Testis (tissue), 3 donors: Measurements from ENCODE around the gene EFEMP1. TPM values are rescaled to one million over a fixed set of nuclear protein-coding genes. Genes with fewer than 3 reads are reported as not detected.

Source experiments
- DNase-seq: peaks from one replicate; pipeline ENCODE4 v3.0.0-alpha.2; 2019
- H3K27ac ChIP-seq, 2 donors: fragments of 200-600 bp; sonication (generic); one replicate each; pipeline ENCODE4 v1.5.1; 2019
- H3K27me3 ChIP-seq: fragments of 200-600 bp; sonication (generic); one replicate; pipeline ENCODE4 v1.5.1; 2019
- H3K36me3 ChIP-seq: fragments of 200-600 bp; sonication (generic); one replicate; pipeline ENCODE4 v1.5.1; 2017; ENCODE audit warnings: low read depth; ENCODE audit errors: missing control alignments
- H3K4me1 ChIP-seq: fragments of 200-600 bp; sonication (generic); one replicate; pipeline ENCODE4 v1.5.1; 2019
- H3K4me3 ChIP-seq, 2 donors: fragments of 200-600 bp; sonication (generic); one replicate each; pipeline ENCODE4 v1.5.1; 2017 to 2019
- H3K9me3 ChIP-seq: fragments of 200-600 bp; sonication (generic); one replicate; pipeline ENCODE4 v1.5.1; 2017
- CTCF ChIP-seq, 3 experiments: fragments of 450-650 bp in 2 of 3; fragments of 200-600 bp in 1 of 3; sonication (generic) in 1 of 3; IDR thresholded peaks; one replicate each; pipeline ENCODE4 v1.5.1; 2016 to 2019; ENCODE audit warnings: antibody characterized with exemption in 3 of 3, mild to moderate bottlenecking in 2 of 3, moderate library complexity in 1 of 3
- POLR2A ChIP-seq: fragments of 450-650 bp; IDR thresholded peaks from one replicate; pipeline ENCODE4 v1.6.1; 2017; ENCODE audit warnings: antibody characterized with exemption, mild to moderate bottlenecking, moderate library complexity
- WGBS, 2 donors: methylation state at CpG; one replicate each; pipeline ENCODE4 v1.1.5; 2018; 5-methylcytosine and 5-hydroxymethylcytosine counted together
- intact Hi-C: fragments of 100-400 bp; cut with DNase I; formaldehyde crosslinking; loops from one replicate; pipeline ENCODE4 v1.15.1; 2023; ENCODE audit warnings: low total_unique reads
- polyA plus RNA-seq: library from polyadenylated mRNA; stranded (reverse); fragments of 350-450 nt; fragmentation: Illumina TruSeq; extraction: RNeasy Lipid Tissue Mini Kit (QIAGEN cat#74804); gene quantifications from one replicate; pipeline ENCODE4 v1.2.3, GENCODE V29; 2014; ENCODE audit warnings: low read depth, low replicate concordance; ENCODE audit not compliant: insufficient read depth
- total RNA-seq, 2 donors: library from RNA; depleted of rRNA; stranded (reverse); fragments of >200 nt; gene quantifications; one replicate each; pipeline ENCODE4 v1.2.3, GENCODE V29; 2016

EFEMP1 gene
- total and polyA plus RNA-seq, 3 donors from 2014 or later, result 2.4 to 74.0 (median 8.6) TPM

DNA sequence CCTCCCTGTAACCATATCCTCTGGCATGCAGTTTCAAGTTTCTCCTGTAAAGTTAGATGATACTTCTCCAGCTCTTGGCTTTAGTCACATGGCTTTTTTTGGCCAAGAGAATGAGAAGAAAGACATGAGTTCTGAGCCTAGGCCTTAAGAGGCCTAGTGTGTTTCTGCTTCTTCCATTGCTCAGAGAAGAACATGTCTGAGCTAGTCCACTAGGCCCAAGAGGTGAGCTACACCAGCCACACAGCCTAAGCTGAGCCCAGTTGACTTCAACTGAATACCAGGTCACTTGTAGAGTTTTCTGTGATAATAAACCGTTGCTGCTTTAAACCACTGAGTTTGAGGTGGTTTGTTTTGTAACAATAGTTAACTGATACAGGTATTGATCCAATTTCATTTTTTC, 19.9 kb upstream of the EFEMP1 start:
- Histone ChIP-seq H3K9me3 (no peaks in the 10 kb centered on the region), H3K36me3 (no peaks in the 10 kb centered on the region), H3K27ac (no peak overlapping the region), H3K4me1 (no peaks in the 10 kb centered on the region), H3K27me3 (no peaks in the 10 kb centered on the region), H3K4me3 (no peak overlapping the region)
- WGBS, 2 donors, result 86 to 89% methylated on average over 1 of the region's 1 CpG
- intact Hi-C loops, result no loop called here
- no peak for TF ChIP-seq CTCF (IDR thresholded peaks at IDR 0.05)
- TF ChIP-seq POLR2A, result no peak
- no peak for DNase-seq

GRCh38 chr2:55936351-55936750, 12.8 kb upstream of the EFEMP1 start:
- intact Hi-C loops, result no loop called here
- H3K36me3 ChIP-seq, result no peaks in the 10 kb centered on the region
- 64 to 75% methylated on average over 3 of the region's 3 CpGs for WGBS, 2 donors
- no peaks in the 10 kb centered on the region for H3K4me1 ChIP-seq
- H3K9me3 ChIP-seq, result no peaks in the 10 kb centered on the region
- H3K4me3 ChIP-seq, result no peak overlapping the region
- TF ChIP-seq CTCF (IDR thresholded peaks at IDR 0.05) (no peak), POLR2A (no peak)
- H3K27ac ChIP-seq, result no peak overlapping the region
- DNase-seq, result no peak
- H3K27me3 ChIP-seq, result no peaks in the 10 kb centered on the region

DNA sequence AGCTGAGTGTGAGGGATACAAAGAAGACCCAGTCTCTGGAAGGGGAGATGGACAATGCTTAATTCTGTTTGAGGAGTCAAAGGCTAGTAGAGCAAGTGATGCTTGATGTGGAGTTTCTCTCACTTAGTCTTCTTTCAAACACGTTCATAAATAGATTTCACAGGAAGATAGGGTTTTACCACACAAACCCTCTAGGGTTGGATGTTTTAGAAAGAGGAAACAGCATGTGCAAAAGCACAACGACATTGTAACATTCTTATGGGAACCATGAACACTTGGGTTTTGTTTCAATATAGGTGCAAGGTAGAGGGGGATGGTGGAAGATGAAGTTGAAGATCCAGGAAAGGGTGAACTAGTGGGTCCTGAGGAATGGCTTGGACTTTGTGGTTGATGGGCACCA, 10.8 kb upstream of the EFEMP1 start:
- Histone ChIP-seq H3K27me3 (no peaks in the 10 kb centered on the region), H3K4me3 (no peak overlapping the region), H3K4me1 (no peaks in the 10 kb centered on the region), H3K9me3 (no peaks in the 10 kb centered on the region), H3K36me3 (no peaks in the 10 kb centered on the region), H3K27ac (no peak overlapping the region)
- DNase-seq, result no peak
- 77 to 78% methylated on average over 2 of the region's 2 CpGs for WGBS, 2 donors
- no peak for TF ChIP-seq CTCF (IDR thresholded peaks at IDR 0.05)
- no peak for TF ChIP-seq POLR2A
- intact Hi-C loops, result no loop called here

GRCh38 chr2:55932843-55933242, 9.3 kb upstream of the EFEMP1 start:
- DNase-seq, result no peak
- no peak overlapping the region for H3K4me3 ChIP-seq
- no peaks in the 10 kb centered on the region for H3K9me3 ChIP-seq
- H3K27me3 ChIP-seq, result no peaks in the 10 kb centered on the region
- WGBS, 2 donors, result 83 to 90% methylated on average over 3 of the region's 3 CpGs
- intact Hi-C loops, result no loop called here
- TF ChIP-seq POLR2A, result no peak
- H3K36me3 ChIP-seq, result no peaks in the 10 kb centered on the region
- H3K4me1 ChIP-seq, result no peaks in the 10 kb centered on the region
- H3K27ac ChIP-seq, result no peak overlapping the region

- TF ChIP-seq POLR2A (no peak), CTCF (IDR thresholded peaks at IDR 0.05) (no peak)
- no peak overlapping the region for H3K4me3 ChIP-seq
- DNase-seq, result no peak
- H3K27me3 ChIP-seq, result no peaks in the 10 kb centered on the region
- no peaks in the 10 kb centered on the region for H3K4me1 ChIP-seq
- no peaks in the 10 kb centered on the region for H3K9me3 ChIP-seq
- WGBS, 2 donors, result 58 to 68% methylated on average over 3 of the region's 3 CpGs
- intact Hi-C loops, result no loop called here
- H3K36me3 ChIP-seq, result no peaks in the 10 kb centered on the region
- no peak overlapping the region for H3K27ac ChIP-seq
These were observed 7.7 kb upstream of the EFEMP1 start for GRCh38 chr2:55931281-55931680.
